HUES6 (cell line): Measurements from ENCODE around the gene ARHGAP1.

Experiments used
- H3K27ac ChIP-seq: 2 replicates; pipeline ENCODE4 v1.7.0; 2013; ENCODE audit warnings: low read depth, mild to moderate bottlenecking, low read length, inconsistent platforms
- H3K27me3 ChIP-seq: 2 replicates; pipeline ENCODE4 v1.6.1; 2013; ENCODE audit warnings: low read length; ENCODE audit not compliant: control insufficient read depth, insufficient read depth
- H3K36me3 ChIP-seq: 2 replicates; pipeline ENCODE4 v1.6.1; 2013; ENCODE audit warnings: low read length; ENCODE audit not compliant: control insufficient read depth, insufficient read depth
- H3K4me1 ChIP-seq: 2 replicates; pipeline ENCODE4 v1.6.1; 2013; ENCODE audit warnings: low read length; ENCODE audit not compliant: control insufficient read depth, insufficient read depth
- H3K4me3 ChIP-seq: 2 replicates; pipeline ENCODE4 v1.5.1; 2013; ENCODE audit warnings: low read depth, low read length
- H3K9ac ChIP-seq: one replicate; pipeline ENCODE4 v1.6.1; 2013; ENCODE audit warnings: mild to moderate bottlenecking, low read length
- H3K9me3 ChIP-seq: 2 replicates; pipeline ENCODE4 v1.6.1; 2013; ENCODE audit warnings: low read depth, low read length; ENCODE audit not compliant: control insufficient read depth, insufficient read depth

ARHGAP1 gene

DNA sequence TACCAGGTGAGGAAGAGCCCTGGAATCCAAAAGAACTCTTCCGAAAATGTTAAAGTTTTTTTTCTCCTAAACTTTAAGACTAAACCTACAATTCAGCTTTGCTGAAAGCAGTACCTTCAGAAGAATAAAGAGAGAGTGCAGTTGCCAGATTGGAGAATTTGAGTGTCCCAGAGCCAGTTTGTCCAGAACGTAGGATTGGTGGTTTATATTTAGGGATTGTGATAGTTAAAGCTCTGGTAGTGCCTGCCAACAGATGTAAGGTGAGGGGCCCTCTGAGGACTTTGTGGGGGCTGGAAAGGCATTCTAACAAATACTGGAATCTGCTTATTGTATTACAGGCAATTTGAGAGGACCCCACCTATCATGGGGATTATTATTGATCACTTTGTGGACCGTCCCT, 43.2 kb downstream of the ARHGAP1 start:
- Histone ChIP-seq H3K36me3 (peaks cover 74% of the 10 kb centered on the region), H3K4me1 (no peaks in the 10 kb centered on the region), H3K27ac (no peak overlapping the region)

DNA sequence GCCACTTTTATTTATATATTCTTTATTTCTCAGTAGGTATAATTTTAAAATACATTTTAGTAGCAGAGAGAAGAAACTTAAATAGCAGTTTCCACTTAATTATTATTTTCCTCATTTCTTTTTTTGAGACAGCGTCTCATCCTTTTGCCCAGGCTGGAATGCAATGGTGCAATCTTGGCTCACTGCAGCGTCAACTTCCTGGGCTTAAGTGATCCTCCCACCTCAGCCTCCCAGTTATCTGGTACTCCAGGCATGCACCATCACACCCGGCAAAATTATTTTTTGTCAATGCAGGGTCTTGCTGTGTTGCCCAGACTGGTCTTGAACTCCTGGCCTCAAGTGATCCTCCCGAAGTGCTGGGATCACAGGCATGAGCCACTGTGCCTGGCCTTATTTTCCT, 44.8 kb downstream of the ARHGAP1 start:
- H3K9ac ChIP-seq = no peak overlapping the region
- no peaks in the 10 kb centered on the region for H3K4me1 ChIP-seq
- H3K4me3 ChIP-seq = no peak overlapping the region
- peaks cover 82% of the 10 kb centered on the region for H3K36me3 ChIP-seq
- H3K9me3 ChIP-seq = no peaks in the 10 kb centered on the region
- H3K27me3 ChIP-seq = no peaks in the 10 kb centered on the region
- no peak overlapping the region for H3K27ac ChIP-seq

More for the DNA sequence above, 43.2 kb downstream of the ARHGAP1 start:
- Histone ChIP-seq H3K4me3 (no peak overlapping the region), H3K9me3 (no peaks in the 10 kb centered on the region), H3K9ac (no peak overlapping the region), H3K27me3 (no peaks in the 10 kb centered on the region)

DNA sequence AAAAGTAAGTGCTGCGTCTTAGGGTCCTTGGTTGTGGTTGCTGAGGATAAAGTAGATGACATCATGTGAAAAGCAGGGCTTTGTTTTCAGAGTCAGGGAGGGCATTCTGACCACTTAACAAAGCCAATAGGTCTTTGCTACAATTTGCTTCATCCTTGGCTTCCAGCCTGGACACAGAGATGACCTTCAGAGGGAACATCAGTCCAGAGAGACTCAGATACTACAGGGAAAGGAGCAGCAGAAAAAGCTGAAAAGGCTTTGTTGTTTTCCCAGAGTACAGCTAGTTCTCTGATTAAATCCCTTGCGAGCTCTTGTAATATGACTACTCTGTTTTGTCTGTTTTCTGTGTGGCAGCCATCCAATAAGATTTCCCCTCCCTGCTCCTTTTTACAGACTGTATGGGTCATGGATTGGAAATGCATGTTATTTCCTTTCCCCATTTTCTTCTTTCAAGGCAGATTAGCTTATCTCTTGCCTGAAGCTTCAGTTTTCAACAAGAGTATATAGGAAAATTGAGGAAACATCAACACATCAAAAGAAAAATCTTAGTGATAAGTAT, 51.2 kb downstream of the ARHGAP1 start:
- Histone ChIP-seq H3K27ac (no peak overlapping the region), H3K9me3 (no peaks in the 10 kb centered on the region), H3K27me3 (no peaks in the 10 kb centered on the region), H3K36me3 (peaks cover 83% of the 10 kb centered on the region), H3K4me3 (no peak overlapping the region), H3K9ac (no peak overlapping the region), H3K4me1 (no peaks in the 10 kb centered on the region)

DNA sequence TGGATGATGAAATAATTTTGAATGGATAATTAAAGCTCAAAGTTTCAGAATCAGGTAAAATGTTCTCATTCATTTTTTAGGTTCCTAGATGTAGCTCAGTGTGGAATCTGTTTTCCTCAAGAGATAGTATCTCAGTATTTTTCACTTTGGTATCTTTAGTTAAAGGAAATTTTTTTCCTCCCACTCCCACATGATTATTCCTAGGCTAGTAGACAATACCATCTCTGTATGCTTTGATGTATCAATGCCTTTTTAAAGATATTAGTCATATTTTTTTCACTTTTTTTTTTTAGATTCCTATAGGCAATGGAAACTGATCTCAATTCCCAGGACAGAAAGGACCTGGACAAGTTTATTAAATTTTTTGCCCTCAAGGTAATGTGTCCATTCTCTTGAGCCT, 56.4 kb downstream of the ARHGAP1 start:
- Histone ChIP-seq H3K27ac (no peak overlapping the region), H3K36me3 (peaks cover 38% of the 10 kb centered on the region), H3K4me3 (no peak overlapping the region), H3K9ac (no peak overlapping the region), H3K4me1 (no peaks in the 10 kb centered on the region), H3K9me3 (0 out of 2 replicates have a peak, but pooled peaks cover 2% of the 10 kb centered on the region), H3K27me3 (no peaks in the 10 kb centered on the region)

DNA sequence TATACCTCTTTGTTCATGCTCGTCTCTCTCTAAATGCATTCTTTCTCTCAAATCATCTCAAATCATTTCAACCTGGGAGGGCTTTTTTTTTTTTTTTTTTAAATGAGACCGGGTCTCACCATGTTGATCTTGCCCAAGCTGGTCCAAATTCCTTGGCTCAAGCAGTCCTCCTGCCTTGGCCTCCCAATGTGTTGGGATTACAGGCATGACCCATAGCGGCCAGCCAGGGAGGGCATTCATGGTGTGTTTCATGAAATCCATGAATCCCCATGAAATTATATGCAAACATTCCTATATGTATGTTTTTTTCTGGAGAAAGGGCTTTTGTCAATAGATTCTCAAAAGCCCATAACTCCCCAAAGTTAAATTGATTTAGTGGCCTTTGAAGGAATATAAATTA, 56.9 kb downstream of the ARHGAP1 start:
- H3K4me1 ChIP-seq = no peaks in the 10 kb centered on the region
- no peak overlapping the region for H3K4me3 ChIP-seq
- no peaks in the 10 kb centered on the region for H3K27me3 ChIP-seq
- peaks cover 36% of the 10 kb centered on the region for H3K36me3 ChIP-seq
- no peak overlapping the region for H3K9ac ChIP-seq
- 0 out of 2 replicates have a peak, but pooled peaks cover 2% of the 10 kb centered on the region for H3K9me3 ChIP-seq
- no peak overlapping the region for H3K27ac ChIP-seq

DNA sequence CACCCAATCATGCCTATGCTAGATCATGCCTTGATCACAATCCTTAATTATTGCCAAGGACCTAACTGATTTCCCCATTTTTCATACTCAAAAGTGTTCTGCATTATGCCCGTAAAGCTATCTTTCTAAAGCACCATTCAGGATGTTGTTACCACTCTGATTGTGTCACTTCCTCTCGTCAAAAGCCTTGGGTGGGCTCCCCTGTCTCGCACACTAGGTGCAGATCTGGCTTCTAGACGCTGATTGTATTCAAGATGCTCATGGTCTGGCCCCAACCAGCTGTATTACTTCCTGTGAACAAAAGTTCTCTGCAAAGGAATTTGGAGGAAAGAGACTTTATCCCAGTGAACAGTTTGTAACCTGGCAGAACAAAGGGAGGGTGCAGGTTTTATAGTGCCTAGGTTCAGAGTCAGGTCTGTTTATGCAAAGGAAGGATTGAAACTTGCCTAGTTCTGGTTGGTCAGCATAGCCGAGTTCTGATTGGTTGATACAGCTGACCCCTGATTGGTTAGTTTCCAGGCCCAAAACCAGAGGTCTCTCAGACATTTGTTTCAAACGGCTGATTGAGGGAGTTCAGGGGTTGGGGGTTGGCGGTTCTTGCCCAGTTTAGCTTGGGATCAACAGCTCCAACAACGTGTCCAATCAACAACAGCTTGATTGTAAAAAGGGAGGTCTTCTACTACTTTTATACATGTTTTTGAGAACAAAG, 57.6 kb downstream of the ARHGAP1 start:
- H3K4me3 ChIP-seq = no peak overlapping the region
- 0 out of 2 replicates have a peak, but pooled peaks cover 2% of the 10 kb centered on the region for H3K9me3 ChIP-seq
- H3K27ac ChIP-seq = no peak overlapping the region
- H3K36me3 ChIP-seq = peaks cover 38% of the 10 kb centered on the region
- no peak overlapping the region for H3K9ac ChIP-seq
- H3K27me3 ChIP-seq = no peaks in the 10 kb centered on the region
- H3K4me1 ChIP-seq = no peaks in the 10 kb centered on the region

DNA sequence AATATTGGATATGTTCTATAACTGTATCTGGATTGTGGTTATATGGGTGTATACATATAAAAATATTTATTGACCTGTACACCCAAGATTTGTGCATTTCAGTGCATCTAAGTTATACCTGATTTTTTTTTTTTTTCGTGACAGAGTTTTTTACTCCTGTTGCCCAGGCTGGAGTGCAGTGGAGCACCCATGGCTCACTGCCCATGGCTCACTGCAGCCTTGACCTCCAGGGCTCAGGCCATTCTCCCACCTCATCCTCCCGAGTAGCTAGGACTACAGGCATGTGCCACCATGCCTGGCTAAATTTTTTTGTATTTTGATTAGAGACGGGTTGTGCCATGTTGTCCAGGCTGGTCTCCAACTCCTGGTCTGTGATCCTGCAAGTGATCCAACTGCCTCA, 58.8 kb downstream of the ARHGAP1 start:
- Histone ChIP-seq H3K36me3 (peaks cover 27% of the 10 kb centered on the region), H3K9me3 (0 out of 2 replicates have a peak, but pooled peaks cover 2% of the 10 kb centered on the region), H3K27ac (no peak overlapping the region), H3K9ac (no peak overlapping the region), H3K4me1 (no peaks in the 10 kb centered on the region), H3K4me3 (no peak overlapping the region), H3K27me3 (no peaks in the 10 kb centered on the region)

DNA sequence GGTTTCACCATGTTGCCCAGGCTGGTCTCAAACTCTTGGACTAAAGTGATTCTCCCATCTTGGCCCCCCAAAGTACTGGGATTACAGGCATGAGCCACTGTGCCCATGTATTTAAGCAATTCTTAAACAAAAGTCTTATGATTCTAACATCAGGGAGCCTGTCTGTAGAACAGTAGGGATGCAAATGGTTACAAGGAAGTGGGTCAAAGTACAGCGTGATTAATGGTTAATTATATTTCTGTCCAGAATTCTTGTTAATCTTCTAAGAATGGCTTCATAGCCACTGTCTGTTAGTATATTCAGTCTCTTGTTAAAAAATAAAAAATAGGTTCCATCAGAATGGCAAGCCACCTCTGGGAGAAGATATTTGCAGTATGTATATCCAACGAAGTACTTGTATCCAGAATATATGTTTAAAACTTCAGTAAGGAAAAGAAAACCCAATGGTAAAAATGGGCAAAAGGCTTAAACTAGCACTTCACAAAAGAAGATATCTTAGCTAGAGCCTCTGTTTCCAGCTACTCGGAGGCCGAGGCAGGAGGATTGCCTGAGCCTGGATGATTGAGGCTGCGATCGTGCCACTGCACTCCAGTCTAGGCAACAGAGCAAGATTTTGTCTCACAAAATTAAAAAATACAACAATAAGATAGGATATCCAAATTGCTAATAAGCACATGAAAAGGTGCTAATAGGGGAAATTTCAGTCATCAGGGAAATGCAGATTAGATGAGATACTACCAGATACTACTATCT, 60.2 kb downstream of the ARHGAP1 start:
- H3K9ac ChIP-seq = no peak overlapping the region
- no peak overlapping the region for H3K4me3 ChIP-seq
- peaks cover 20% of the 10 kb centered on the region for H3K36me3 ChIP-seq
- no peaks in the 10 kb centered on the region for H3K4me1 ChIP-seq
- H3K9me3 ChIP-seq = 0 out of 2 replicates have a peak, but pooled peaks cover 2% of the 10 kb centered on the region
- no peak overlapping the region for H3K27ac ChIP-seq
- H3K27me3 ChIP-seq = no peaks in the 10 kb centered on the region

DNA sequence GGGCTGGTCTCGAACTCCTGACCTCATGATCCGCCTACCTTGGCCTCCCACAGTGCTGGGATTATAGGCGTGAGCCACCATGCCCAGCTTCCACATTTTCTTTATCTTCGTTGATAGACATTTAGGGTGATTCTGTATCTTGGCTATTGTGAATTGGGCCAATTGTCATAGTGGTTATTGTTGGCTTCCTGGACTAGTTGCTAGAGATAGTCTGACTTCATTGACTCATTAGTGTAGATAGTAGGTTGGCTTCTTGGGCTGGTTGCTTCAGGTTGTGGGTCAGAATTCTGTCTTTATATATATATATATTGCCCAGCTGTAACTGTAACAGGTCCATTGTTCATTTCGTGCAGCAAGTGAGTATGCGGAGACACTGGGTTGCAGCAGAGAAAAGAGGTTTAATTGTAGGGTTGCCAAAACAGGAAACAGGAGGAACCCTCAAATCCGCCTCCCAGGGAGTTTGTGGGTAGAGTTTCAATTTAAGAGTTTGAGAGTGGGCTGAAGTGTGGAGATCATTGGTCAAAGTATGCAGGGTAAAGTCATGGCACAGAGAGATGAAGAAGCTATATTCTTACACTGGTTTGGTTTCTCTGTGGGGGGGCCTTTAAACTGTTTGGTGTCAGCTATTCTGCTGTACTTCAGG, 61.1 kb downstream of the ARHGAP1 start:
- Histone ChIP-seq H3K27me3 (no peaks in the 10 kb centered on the region), H3K36me3 (peaks cover 11% of the 10 kb centered on the region), H3K27ac (no peak overlapping the region), H3K4me1 (no peaks in the 10 kb centered on the region), H3K9me3 (0 out of 2 replicates have a peak, but pooled peaks cover 2% of the 10 kb centered on the region), H3K4me3 (no peak overlapping the region), H3K9ac (no peak overlapping the region)

DNA sequence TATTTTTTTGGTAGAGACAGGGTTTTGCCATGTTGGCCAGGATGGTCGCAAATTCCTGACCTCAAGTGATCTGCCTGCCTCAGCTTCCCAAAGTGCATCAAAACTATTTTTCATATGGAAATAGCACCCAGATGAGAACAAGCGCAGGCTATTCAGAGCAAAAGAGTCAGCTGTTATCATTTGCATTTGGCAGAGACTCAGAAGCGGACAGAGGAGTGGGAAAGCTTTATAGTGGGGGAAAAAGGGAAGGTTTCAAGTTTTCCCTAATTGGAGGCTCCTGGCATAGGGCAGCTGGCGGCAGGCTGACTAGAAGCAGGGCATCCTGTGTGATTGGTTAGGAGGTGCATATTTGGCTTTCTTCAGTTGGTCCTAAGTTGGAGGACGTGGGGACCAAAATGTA, 62.9 kb downstream of the ARHGAP1 start:
- H3K27ac ChIP-seq = no peak overlapping the region
- H3K4me1 ChIP-seq = no peaks in the 10 kb centered on the region
- 0 out of 2 replicates have a peak, but pooled peaks cover under 1% of the 10 kb centered on the region for H3K9me3 ChIP-seq
- no peak overlapping the region for H3K9ac ChIP-seq
- no peaks in the 10 kb centered on the region for H3K27me3 ChIP-seq
- H3K4me3 ChIP-seq = no peak overlapping the region
- peaks cover 10% of the 10 kb centered on the region for H3K36me3 ChIP-seq
